A673 (cell line): ENCODE results near the gene DNAJC6. TPM values are rescaled to one million over a fixed set of nuclear protein-coding genes. Genes with fewer than 3 reads are reported as not detected.

Experiments used
- BruUV-seq: library from RNA; stranded (reverse); fragments of 400-500 nt; replicated peaks from 2 replicates; lab custom pipeline; 2021; lab: Mats Ljungman, UMichigan
- CTCF ChIA-PET: fragments of 300-600 bp; sonication (Branson Sonifier 250); formaldehyde crosslinking; loops from one replicate; lab custom pipeline; 2022; ENCODE audit warnings: antibody characterized with exemption; lab: Charles Lee
- POLR2A ChIA-PET: fragments of 300-600 bp; sonication (Branson Sonifier 250); formaldehyde crosslinking; loops from one replicate; lab custom pipeline; 2022; ENCODE audit warnings: antibody characterized with exemption; ENCODE audit not compliant: low non-redundant PET; lab: Charles Lee
- DNase-seq: peaks from one replicate; pipeline ENCODE4 v3.0.0-alpha.2; 2015; ENCODE audit warnings: low spot score
- H3K27ac ChIP-seq: fragments of 200-600 bp; sonication (generic); 2 replicates; pipeline ENCODE4 v1.5.1; 2016; ENCODE audit warnings: mixed run types, low read depth, mild to moderate bottlenecking, mixed read lengths, antibody characterized with exemption, low read length; ENCODE audit not compliant: poor library complexity, severe bottlenecking
- H3K27me3 ChIP-seq: fragments of 200-600 bp; sonication (generic); replicated peaks from 2 replicates; pipeline ENCODE4 v1.6.1; 2017; ENCODE audit warnings: mixed run types, low read depth, mild to moderate bottlenecking, mixed read lengths, antibody characterized with exemption, low read length; ENCODE audit not compliant: insufficient read depth, poor library complexity
- H3K36me3 ChIP-seq: fragments of 200-600 bp; sonication (generic); 2 replicates; pipeline ENCODE4 v1.6.1; 2016; ENCODE audit warnings: mixed run types, mild to moderate bottlenecking, mixed read lengths, antibody characterized with exemption, low read length; ENCODE audit not compliant: insufficient read depth, poor library complexity, severe bottlenecking
- H3K4me1 ChIP-seq: fragments of 200-600 bp; sonication (generic); 2 replicates; pipeline ENCODE4 v1.6.1; 2017; ENCODE audit warnings: mixed run types, mild to moderate bottlenecking, mixed read lengths, antibody characterized with exemption, low read length; ENCODE audit not compliant: insufficient read depth, poor library complexity, severe bottlenecking
- H3K4me3 ChIP-seq: fragments of 200-600 bp; sonication (generic); 2 replicates; pipeline ENCODE4 v1.5.1; 2016; ENCODE audit warnings: low read depth, mixed run types, mild to moderate bottlenecking, mixed read lengths, low read length; ENCODE audit not compliant: poor library complexity, severe bottlenecking
- H3K9me3 ChIP-seq: fragments of 200-600 bp; sonication (generic); 2 replicates; pipeline ENCODE4 v1.6.1; 2016; ENCODE audit warnings: mixed run types, low read depth, mild to moderate bottlenecking, mixed read lengths, antibody characterized with exemption, low read length; ENCODE audit not compliant: poor library complexity, severe bottlenecking
- CTCF ChIP-seq: fragments of 300-800, 200-600 bp; sonication (generic); conservative IDR thresholded peaks from 2 replicates; pipeline ENCODE4 v1.5.1; 2017; ENCODE audit warnings: low read depth, mild to moderate bottlenecking, antibody characterized with exemption, low read length, moderate library complexity, mixed read lengths
- EZH2 ChIP-seq: fragments of 200-600 bp; sonication (generic); IDR thresholded peaks from 2 replicates; pipeline ENCODE4 v1.6.1; 2017; ENCODE audit warnings: borderline replicate concordance, low read depth, mild to moderate bottlenecking, mixed read lengths, antibody characterized with exemption, low read length; ENCODE audit not compliant: poor library complexity, severe bottlenecking
- intact Hi-C: fragments of 100-400 bp; cut with micrococcal nuclease; formaldehyde crosslinking; loops from one replicate; pipeline ENCODE4 v1.10.0; 2022; ENCODE audit not compliant: unreplicated experiment
- total RNA-seq: library from RNA; stranded (reverse); gene quantifications from 2 replicates; pipeline ENCODE4 v1.2.3, GENCODE V29; 2021

Gene DNAJC6
- total RNA-seq, 1 experiment from 2014 or later, result 1.1 TPM

- H3K36me3 ChIP-seq, result no peaks in the 10 kb centered on the region
- no peak for TF ChIP-seq EZH2
- no peak for TF ChIP-seq CTCF
- no peaks in the 10 kb centered on the region for H3K9me3 ChIP-seq
- H3K27ac ChIP-seq, result no peak overlapping the region
- ChIA-PET CTCF (no interaction called here), POLR2A (no interaction called here)
- intact Hi-C loops, result no loop called here
- no TSS peak for BruUV-seq
- H3K4me3 ChIP-seq, result no peak overlapping the region
- H3K27me3 ChIP-seq, result no peaks in the 10 kb centered on the region
- H3K4me1 ChIP-seq, result no peaks in the 10 kb centered on the region
- no peak for DNase-seq
These were observed 51.3 kb downstream of the DNAJC6 start for GRCh38 chr1:65360648-65361047.

GRCh38 chr1:65362545-65362944 lies 53.2 kb downstream of the DNAJC6 start:
- CTCF ChIA-PET, result no interaction called here
- POLR2A ChIA-PET, result no interaction called here
- no TSS peak for BruUV-seq

GRCh38 chr1:65363484-65363883 lies 54.1 kb downstream of the DNAJC6 start:
- Histone ChIP-seq H3K27me3 (no peaks in the 10 kb centered on the region), H3K4me3 (no peak overlapping the region), H3K4me1 (no peaks in the 10 kb centered on the region), H3K9me3 (no peaks in the 10 kb centered on the region), H3K36me3 (no peaks in the 10 kb centered on the region), H3K27ac (no peak overlapping the region)
- CTCF ChIA-PET, result no interaction called here
- no TSS peak for BruUV-seq
- TF ChIP-seq CTCF (no peak), EZH2 (no peak)
- DNase-seq, result no peak
- POLR2A ChIA-PET, result no interaction called here
- intact Hi-C loops, result no loop called here

More at GRCh38 chr1:65362545-65362944, 53.2 kb downstream of the DNAJC6 start:
- Histone ChIP-seq H3K9me3 (no peaks in the 10 kb centered on the region), H3K4me1 (no peaks in the 10 kb centered on the region), H3K27ac (no peak overlapping the region), H3K4me3 (no peak overlapping the region), H3K27me3 (no peaks in the 10 kb centered on the region), H3K36me3 (no peaks in the 10 kb centered on the region)
- intact Hi-C loops, result no loop called here
- no peak for DNase-seq
- TF ChIP-seq EZH2, result no peak
- TF ChIP-seq CTCF, result no peak
